Measurements from ENCODE around the gene BAD.

DNA sequence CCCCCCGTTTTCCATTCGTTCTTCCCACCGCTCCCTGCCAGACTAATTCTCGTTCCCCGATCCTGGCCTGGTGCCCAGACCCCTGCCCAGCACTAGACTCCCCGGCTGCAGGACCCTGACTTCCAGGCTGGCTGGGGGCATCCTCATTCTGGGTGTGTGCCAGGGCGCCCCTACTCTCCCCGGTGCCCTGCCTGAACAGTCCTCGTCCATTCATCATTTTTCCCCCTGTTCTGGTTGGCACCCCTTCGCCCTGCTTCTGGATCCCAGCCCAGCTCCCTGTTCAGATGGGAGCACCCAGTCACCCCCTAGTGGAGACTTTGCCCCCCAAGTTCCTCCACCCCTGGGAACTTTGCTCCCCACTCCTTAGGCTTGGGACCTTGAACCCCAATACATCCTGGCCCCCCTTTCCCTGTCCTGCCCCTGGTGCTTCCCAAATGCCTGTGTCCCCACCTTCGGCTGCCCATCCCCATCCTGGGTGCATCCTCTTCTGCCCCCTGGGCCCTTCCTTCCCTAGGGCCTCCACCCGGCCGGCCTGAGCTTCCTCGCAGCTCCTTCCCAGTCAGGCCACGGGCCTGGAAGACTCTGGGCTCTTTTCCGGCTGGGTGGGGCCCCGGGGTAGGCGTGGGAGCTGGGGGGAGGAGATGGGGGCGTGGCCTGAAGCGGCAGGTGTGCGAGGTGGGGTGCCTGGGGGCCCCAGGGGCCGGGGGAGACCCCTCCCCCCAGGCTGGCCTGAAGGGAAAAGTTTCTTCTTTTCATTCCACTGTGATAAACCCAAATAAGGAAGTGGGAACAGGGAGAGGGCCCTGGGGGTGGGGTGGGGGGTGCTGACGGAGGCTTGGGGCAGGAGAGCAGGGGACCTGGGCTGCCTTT lies 32.2 kb downstream of the BAD start:
- no peak for TF ChIP-seq RXRA (IDR thresholded peaks at IDR 0.05)
- TF ChIP-seq, protein P1, sequence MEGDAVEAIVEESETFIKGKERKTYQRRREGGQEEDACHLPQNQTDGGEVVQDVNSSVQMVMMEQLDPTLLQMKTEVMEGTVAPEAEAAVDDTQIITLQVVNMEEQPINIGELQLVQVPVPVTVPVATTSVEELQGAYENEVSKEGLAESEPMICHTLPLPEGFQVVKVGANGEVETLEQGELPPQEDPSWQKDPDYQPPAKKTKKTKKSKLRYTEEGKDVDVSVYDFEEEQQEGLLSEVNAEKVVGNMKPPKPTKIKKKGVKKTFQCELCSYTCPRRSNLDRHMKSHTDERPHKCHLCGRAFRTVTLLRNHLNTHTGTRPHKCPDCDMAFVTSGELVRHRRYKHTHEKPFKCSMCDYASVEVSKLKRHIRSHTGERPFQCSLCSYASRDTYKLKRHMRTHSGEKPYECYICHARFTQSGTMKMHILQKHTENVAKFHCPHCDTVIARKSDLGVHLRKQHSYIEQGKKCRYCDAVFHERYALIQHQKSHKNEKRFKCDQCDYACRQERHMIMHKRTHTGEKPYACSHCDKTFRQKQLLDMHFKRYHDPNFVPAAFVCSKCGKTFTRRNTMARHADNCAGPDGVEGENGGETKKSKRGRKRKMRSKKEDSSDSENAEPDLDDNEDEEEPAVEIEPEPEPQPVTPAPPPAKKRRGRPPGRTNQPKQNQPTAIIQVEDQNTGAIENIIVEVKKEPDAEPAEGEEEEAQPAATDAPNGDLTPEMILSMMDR (IDR thresholded peaks at IDR 0.05; ENCODE audit: low read depth, low read length, missing input control), result no peak
- no peak for TF ChIP-seq REST (IDR thresholded peaks at IDR 0.05)
- TF ChIP-seq HNF4A (conservative IDR thresholded peaks at IDR 0.05), result no peak
- TF ChIP-seq, protein P2, sequence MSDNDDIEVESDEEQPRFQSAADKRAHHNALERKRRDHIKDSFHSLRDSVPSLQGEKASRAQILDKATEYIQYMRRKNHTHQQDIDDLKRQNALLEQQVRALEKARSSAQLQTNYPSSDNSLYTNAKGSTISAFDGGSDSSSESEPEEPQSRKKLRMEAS (IDR thresholded peaks at IDR 0.05), result no peak
- no peak for TF ChIP-seq FOXA1 (IDR thresholded peaks at IDR 0.05)
- no peak for TF ChIP-seq NR2F2 (IDR thresholded peaks at IDR 0.05)
- no peak for TF ChIP-seq ZBTB33 (IDR thresholded peaks at IDR 0.05)
- TF ChIP-seq, protein P3, sequence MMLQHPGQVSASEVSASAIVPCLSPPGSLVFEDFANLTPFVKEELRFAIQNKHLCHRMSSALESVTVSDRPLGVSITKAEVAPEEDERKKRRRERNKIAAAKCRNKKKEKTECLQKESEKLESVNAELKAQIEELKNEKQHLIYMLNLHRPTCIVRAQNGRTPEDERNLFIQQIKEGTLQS (IDR thresholded peaks at IDR 0.05), result no peak
